ENCODE measurements around the gene SCO2. TPM values are rescaled to one million over a fixed set of nuclear protein-coding genes. Genes with fewer than 3 reads are reported as not detected.

SCO2 gene
- total and polyA plus RNA-seq, 2 of the 13 experiments (the other 11 are each of a cell fraction or from before 2014, with no cell fraction given): 0.32 to 3.7 TPM

- TF ChIP-seq ZBTB26 (CRISPR knock-in tag; IDR thresholded peaks at IDR 0.05; ENCODE audit: borderline replicate concordance): peak; percentile 49
- no peak for TF ChIP-seq HNF1A (IDR thresholded peaks at IDR 0.05; ENCODE audit: low read depth)
- TF ChIP-seq HNF1A (CRISPR knock-in tag; IDR thresholded peaks at IDR 0.05; ENCODE audit: borderline replicate concordance): peak; percentile 51; the same call in 1 of the 2 replicates
- TF ChIP-seq DZIP1 (CRISPR knock-in tag; IDR thresholded peaks at IDR 0.05): 0 out of 2 replicates have a peak, but pooled peaks have one; percentile 68
- no peak for TF ChIP-seq CENPX (CRISPR knock-in tag; IDR thresholded peaks at IDR 0.05)
- no peak for TF ChIP-seq MTF1 (CRISPR knock-in tag; IDR thresholded peaks at IDR 0.05)
- peak; percentile 51; the same call in 1 of the 2 replicates for TF ChIP-seq ZNF503 (CRISPR knock-in tag; IDR thresholded peaks at IDR 0.05)
- TF ChIP-seq MXD3 (CRISPR knock-in tag; IDR thresholded peaks at IDR 0.05): peak; percentile 65; the same call in 1 of the 2 replicates
- TF ChIP-seq NFYC (CRISPR knock-in tag; IDR thresholded peaks at IDR 0.05): peak; percentile 64
- TF ChIP-seq MXD4 (CRISPR knock-in tag; IDR thresholded peaks at IDR 0.05): peak; percentile 70; the same call in 1 of the 2 replicates
- peak; percentile 89 for TF ChIP-seq KMT2B (CRISPR knock-in tag; IDR thresholded peaks at IDR 0.05)
- TF ChIP-seq CCDC6 (CRISPR knock-in tag; IDR thresholded peaks at IDR 0.05): peak; percentile 64; the same call in 1 of the 2 replicates
- TF ChIP-seq YY1 (IDR thresholded peaks at IDR 0.05; ENCODE audit: insufficient read depth, insufficient replicate concordance, low read depth, low read length): peak; percentile 96
- 0 out of 2 replicates have a peak, but pooled peaks have one; percentile 27 for TF ChIP-seq TFE3 (CRISPR knock-in tag; IDR thresholded peaks at IDR 0.05)
- 0 out of 2 replicates have a peak, but pooled peaks have one; percentile 57 for TF ChIP-seq KLF6 (CRISPR knock-in tag; IDR thresholded peaks at IDR 0.05)
Measured at GRCh38 chr22:50507991-50508884, 17.2 kb downstream of the SCO2 start, which contains the start of gene NCAPH2 (continued).

Data from HepG2 (cell line).